HG03571 (cell line): ENCODE results near the gene ECM2.
A peak's percentile ranks its signal among the peaks of the same experiment; 100 is the strongest.

Experiments
- ATAC-seq: cut with Tn5 transposase; IDR thresholded peaks from one replicate; pipeline ENCODE4 v1.9.1; 2021; ENCODE audit not compliant: unreplicated experiment

ECM2 gene

GRCh38 chr9:92501671-92502393 lies 34.0 kb downstream of the ECM2 start:
- no peak for ATAC-seq

- ATAC-seq: no peak
These were observed 35.1 kb downstream of the ECM2 start for GRCh38 chr9:92500725-92501124.

GRCh38 chr9:92499701-92500100 lies 36.1 kb downstream of the ECM2 start:
- ATAC-seq: no peak

GRCh38 chr9:92496396-92497176 lies 39.2 kb downstream of the ECM2 start:
- no peak for ATAC-seq

GRCh38 chr9:92494856-92495255 lies 40.9 kb downstream of the ECM2 start:
- no peak for ATAC-seq

- ATAC-seq: no peak
These were observed 41.9 kb downstream of the ECM2 start for GRCh38 chr9:92493749-92494387.

- ATAC-seq: no peak
These were observed 42.9 kb downstream of the ECM2 start for GRCh38 chr9:92492781-92493401.

GRCh38 chr9:92488681-92489550 lies 46.9 kb downstream of the ECM2 start:
- no peak for ATAC-seq

GRCh38 chr9:92486371-92486770 lies 49.4 kb downstream of the ECM2 start:
- no peak for ATAC-seq

- ATAC-seq: no peak
These were observed 51.2 kb downstream of the ECM2 start for GRCh38 chr9:92484563-92484962.

GRCh38 chr9:92483627-92484545 lies 51.9 kb downstream of the ECM2 start:
- ATAC-seq: no peak

- ATAC-seq: no peak
These were observed 53.0 kb downstream of the ECM2 start for GRCh38 chr9:92482805-92483204.

- ATAC-seq: no peak
These were observed 53.5 kb downstream of the ECM2 start, which contains the start of gene ASPN for GRCh38 chr9:92482329-92482728. Gene ASPN (minus strand): TSS chr9:92482506.

GRCh38 chr9:92480986-92481633 lies 54.7 kb downstream of the ECM2 start:
- peak; percentile 62 for ATAC-seq

- ATAC-seq: no peak
These were observed 55.5 kb downstream of the ECM2 start for GRCh38 chr9:92480291-92480771.

- no peak for ATAC-seq
These were observed 56.4 kb downstream of the ECM2 start for GRCh38 chr9:92479346-92479745.

GRCh38 chr9:92478783-92479182 lies 57.0 kb downstream of the ECM2 start:
- no peak for ATAC-seq

- ATAC-seq: no peak
These were observed 58.8 kb downstream of the ECM2 start for GRCh38 chr9:92476962-92477361.

- ATAC-seq: no peak
These were observed 61.2 kb downstream of the ECM2 start for GRCh38 chr9:92474587-92474986.
